ENCODE data around the gene MUCL3.

- TF ChIP-seq CTCF (IDR thresholded peaks at IDR 0.05 in 4 of 5, conservative IDR thresholded peaks at IDR 0.05 in 1 of 5): no peak
- no peak for TF ChIP-seq POLR2A (IDR thresholded peaks at IDR 0.05)
Measured at GRCh38 chr6:30988209-30988825, 47.5 kb downstream of the MUCL3 start.
